T-cell (primary cell): ENCODE results near the gene RUNX1. TPM values are rescaled to one million over a fixed set of nuclear protein-coding genes. Genes with fewer than 3 reads are reported as not detected.

ENCODE experiments used
- ATAC-seq, 4 experiments: fragments of 200-7000 bp in 3 of 4; fragments of 150-1000 bp in 1 of 4; cut with Tn5 transposase; replicated peaks in 1 of 4; 1 replicate in 3 of 4; 2 replicates in 1 of 4; pipeline ENCODE4 v1.10.0; 2021; ENCODE audit warnings: moderate library complexity in 3 of 4, mild to moderate bottlenecking in 2 of 4, moderate number of reproducible peaks in 1 of 4
- CTCF ChIA-PET, 2 donors: fragments of 300-600 bp; sonication (Branson Sonifier 250); formaldehyde crosslinking; loops; one replicate each; lab custom pipeline; 2022; ENCODE audit warnings: antibody characterized with exemption in 2 of 2; lab: Charles Lee
- POLR2A ChIA-PET, 2 donors: fragments of 300-600 bp; sonication (Branson Sonifier 250); formaldehyde crosslinking; loops; one replicate each; lab custom pipeline; 2022; ENCODE audit warnings: antibody characterized with exemption in 2 of 2; lab: Charles Lee
- DNase-seq, 35 experiments: peaks; one replicate each; pipeline versions ENCODE4 v3.0.0 to v3.0.0-alpha.2; 2013 to 2023
- H3K27ac ChIP-seq: one replicate; pipeline ENCODE4 v1.5.1; 2013; ENCODE audit warnings: low read length
- H3K27me3 ChIP-seq, 2 experiments: replicated peaks in 1 of 2; 1 replicate in 1 of 2; 2 replicates in 1 of 2; pipeline versions ENCODE4 v1.6.1 to v1.7.0; 2013; ENCODE audit warnings: low read length in 1 of 2, mixed read lengths in 1 of 2; ENCODE audit not compliant: control insufficient read depth in 2 of 2, insufficient read depth in 2 of 2; ENCODE audit errors: extremely low read depth in 1 of 2
- H3K36me3 ChIP-seq, 2 donors: 1 replicate in 1 of 2; 2 replicates in 1 of 2; pipeline versions ENCODE4 v1.6.1 to v1.7.0; 2013; ENCODE audit warnings: low read length in 1 of 2; ENCODE audit not compliant: control insufficient read depth in 2 of 2, insufficient read depth in 1 of 2; ENCODE audit errors: extremely low read depth in 1 of 2
- H3K4me1 ChIP-seq, 2 experiments: 1 replicate in 1 of 2; 2 replicates in 1 of 2; pipeline versions ENCODE4 v1.6.1 to v1.7.0; 2013; ENCODE audit warnings: low read length in 2 of 2, mixed read lengths in 1 of 2; ENCODE audit not compliant: insufficient read depth in 2 of 2, control insufficient read depth in 1 of 2; ENCODE audit errors: extremely low read depth in 1 of 2
- H3K4me3 ChIP-seq, 2 donors: 1 replicate in 1 of 2; 2 replicates in 1 of 2; pipeline versions ENCODE4 v1.5.1 to v1.7.0; 2013; ENCODE audit warnings: mild to moderate bottlenecking in 2 of 2, low read length in 1 of 2, moderate library complexity in 1 of 2; ENCODE audit not compliant: control insufficient read depth in 1 of 2; ENCODE audit errors: extremely low read depth in 1 of 2
- H3K9me3 ChIP-seq: 2 replicates; pipeline ENCODE4 v1.7.0; 2013
- H3K27ac Mint-ChIP-seq, 2 donors: one replicate each; pipeline ENCODE4 v1.8.0; 2020 to 2021; ENCODE audit warnings: mild to moderate bottlenecking in 2 of 2, mixed read lengths in 2 of 2
- H3K27me3 Mint-ChIP-seq, 2 donors: one replicate each; pipeline ENCODE4 v1.8.0; 2021 to 2022; ENCODE audit warnings: mixed read lengths in 2 of 2
- H3K36me3 Mint-ChIP-seq: one replicate; pipeline ENCODE4 v1.8.0; 2021; ENCODE audit warnings: mixed read lengths
- H3K4me1 Mint-ChIP-seq, 3 donors: one replicate each; pipeline ENCODE4 v1.8.0; 2020 to 2022; ENCODE audit warnings: mixed read lengths in 3 of 3, mild to moderate bottlenecking in 1 of 3
- H3K4me3 Mint-ChIP-seq, 3 donors: one replicate each; pipeline ENCODE4 v1.8.0; 2020 to 2022; ENCODE audit warnings: mild to moderate bottlenecking in 3 of 3, mixed read lengths in 3 of 3, moderate library complexity in 3 of 3
- H3K9me3 Mint-ChIP-seq, 3 donors: one replicate each; pipeline ENCODE4 v1.8.0; 2020 to 2022; ENCODE audit warnings: mixed read lengths in 3 of 3
- WGBS: methylation state at CpG from one replicate; pipeline ENCODE4 v1.1.5; 2013; ENCODE audit warnings: missing lambda C conversion rate; ENCODE audit not compliant: insufficient coverage; 5-methylcytosine and 5-hydroxymethylcytosine counted together
- total RNA-seq, 35 experiments: library from RNA in 6 of 35; stranded (reverse) in 6 of 35; fragments of 120-200 nt in 1 of 35; gene quantifications; one replicate each; pipeline versions ENCODE4 v1.2.1 to v1.2.4 and lab custom pipeline; 2013 to 2026

RUNX1 gene
- total RNA-seq, 5 donors from 2014 or later (not counting 1 experiment from before 2014, with no cell fraction given) = 87.0 to 117 (median 104) TPM

GRCh38 chr21:35039595-35040289 is 9.4 kb downstream of the RUNX1 start:
- 30% methylated on average over 1 of the region's 3 CpGs for WGBS
- peak overlapping the region; percentile 97 to 98 for H3K27ac Mint-ChIP-seq
- H3K4me3 Mint-ChIP-seq = peak overlapping the region; percentile 28 to 99 (median 56)

GRCh38 chr21:35038772-35039319 is 10.3 kb downstream of the RUNX1 start:
- ChIA-PET POLR2A (interaction anchor here in 1 of 2 donors (0.9 kb wide), 2 partner anchors 8 to 10 kb away, joined by 4 read pairs; no protein-coding TSS in a partner anchor), CTCF (interaction anchor here (0.7 to 1.4 kb wide), 2 partner anchors 10 to 13 kb away, joined by 3 to 6 read pairs; no protein-coding TSS in a partner anchor)
- no peak overlapping the region for H3K4me3 ChIP-seq
- H3K27me3 ChIP-seq = no peaks in the 10 kb centered on the region
- H3K27me3 Mint-ChIP-seq = no peaks in the 10 kb centered on the region
- no peak for ATAC-seq
- DNase-seq = no peak
- H3K4me1 Mint-ChIP-seq = peaks cover 96 to 99% (median 97%) of the 10 kb centered on the region in 3 donors
- H3K9me3 Mint-ChIP-seq = no peaks in the 10 kb centered on the region
- H3K27ac ChIP-seq = peak overlapping the region; percentile 66
- peak overlapping the region; percentile 96 for H3K27ac Mint-ChIP-seq
- H3K4me3 Mint-ChIP-seq = peak overlapping the region; percentile 44 to 85 (median 60)
- WGBS = 100% methylated on average over 1 of the region's 5 CpGs
- peaks cover 51% of the 10 kb centered on the region for H3K36me3 Mint-ChIP-seq
- peaks cover 87 to 91% of the 10 kb centered on the region in 2 experiments for H3K4me1 ChIP-seq
- no peaks in the 10 kb centered on the region for H3K9me3 ChIP-seq
- peaks cover 0 to 25% of the 10 kb centered on the region in 2 donors for H3K36me3 ChIP-seq

More at GRCh38 chr21:35039595-35040289, 9.4 kb downstream of the RUNX1 start:
- DNase-seq = no peak
- peaks cover 0 to 20% of the 10 kb centered on the region in 2 donors for H3K36me3 ChIP-seq
- peaks cover 51% of the 10 kb centered on the region for H3K36me3 Mint-ChIP-seq
- POLR2A ChIA-PET = interaction anchor here (0.5 to 0.7 kb wide), 6 partner anchors 14 to 139 kb away, joined by 3 to 8 read pairs (median 3); no protein-coding TSS in a partner anchor
- H3K27me3 Mint-ChIP-seq = no peaks in the 10 kb centered on the region
- H3K27me3 ChIP-seq = no peaks in the 10 kb centered on the region
- no peaks in the 10 kb centered on the region for H3K9me3 Mint-ChIP-seq
- no peak for ATAC-seq
- no peaks in the 10 kb centered on the region for H3K9me3 ChIP-seq
- H3K4me1 Mint-ChIP-seq = peaks cover 96 to 99% (median 97%) of the 10 kb centered on the region in 3 donors
- CTCF ChIA-PET = interaction anchor here in 1 of 2 donors (0.6 to 1.0 kb wide), 3 partner anchors 13 to 104 kb away, joined by 3 to 7 read pairs (median 4); no protein-coding TSS in a partner anchor
- peaks cover 87 to 91% of the 10 kb centered on the region in 2 experiments for H3K4me1 ChIP-seq
- H3K4me3 ChIP-seq = peak overlapping the region in 1 of 2 donors; percentile 36
- H3K27ac ChIP-seq = peak overlapping the region; percentile 66

- peaks cover 82 to 87% of the 10 kb centered on the region in 2 experiments for H3K4me1 ChIP-seq
- H3K4me3 Mint-ChIP-seq = peak overlapping the region; percentile 54 to 85 (median 65)
- no peaks in the 10 kb centered on the region for H3K9me3 ChIP-seq
- no peaks in the 10 kb centered on the region for H3K27me3 Mint-ChIP-seq
- DNase-seq (no peak), ATAC-seq (peak in 1 of 4 experiments; percentile 5)
- CTCF ChIA-PET = interaction anchor here in 1 of 2 donors (1.4 kb wide), 1 partner anchor 8 kb away, joined by 6 read pairs; no protein-coding TSS in a partner anchor
- no peaks in the 10 kb centered on the region for H3K27me3 ChIP-seq
- WGBS = 49% methylated on average over 6 of the region's 7 CpGs
- H3K4me1 Mint-ChIP-seq = peaks cover 96 to 99% (median 97%) of the 10 kb centered on the region in 3 donors
- POLR2A ChIA-PET = no interaction called here
- H3K4me3 ChIP-seq = peak overlapping the region; percentile 13 to 33
- peaks cover 0 to 28% of the 10 kb centered on the region in 2 donors for H3K36me3 ChIP-seq
- H3K27ac ChIP-seq = peak overlapping the region; percentile 66
- H3K36me3 Mint-ChIP-seq = peaks cover 47% of the 10 kb centered on the region
- H3K27ac Mint-ChIP-seq = peak overlapping the region; percentile 96
- peaks cover 0 to 3% (median 0%) of the 10 kb centered on the region in 3 donors for H3K9me3 Mint-ChIP-seq
Observed at GRCh38 chr21:35037384-35037765, 11.7 kb downstream of the RUNX1 start.

- H3K27ac ChIP-seq = peak overlapping the region; percentile 66
- ATAC-seq = peak in 2 of 4 experiments; percentile 15 to 30
- H3K4me3 Mint-ChIP-seq = peak overlapping the region; percentile 54 to 85 (median 65)
- POLR2A ChIA-PET = no interaction called here
- H3K36me3 Mint-ChIP-seq = peaks cover 52% of the 10 kb centered on the region
- peaks cover 0 to 33% of the 10 kb centered on the region in 2 donors for H3K36me3 ChIP-seq
- CTCF ChIA-PET = no interaction called here
- WGBS = 44% methylated on average over 6 of the region's 11 CpGs
- H3K9me3 ChIP-seq = no peaks in the 10 kb centered on the region
- peaks cover 96 to 99% (median 97%) of the 10 kb centered on the region in 3 donors for H3K4me1 Mint-ChIP-seq
- no peaks in the 10 kb centered on the region for H3K27me3 Mint-ChIP-seq
- peaks cover 0 to 3% (median 0%) of the 10 kb centered on the region in 3 donors for H3K9me3 Mint-ChIP-seq
- peaks cover 76 to 85% of the 10 kb centered on the region in 2 experiments for H3K4me1 ChIP-seq
- no peaks in the 10 kb centered on the region for H3K27me3 ChIP-seq
- H3K27ac Mint-ChIP-seq = peak overlapping the region; percentile 96
- peak in 1 of 35 experiments; percentile 49 for DNase-seq
- peak overlapping the region in 1 of 2 donors; percentile 33 for H3K4me3 ChIP-seq
Observed at GRCh38 chr21:35036465-35037383, 12.4 kb downstream of the RUNX1 start.

GRCh38 chr21:35035581-35035980 is 13.5 kb downstream of the RUNX1 start:
- ChIA-PET POLR2A (no interaction called here), CTCF (interaction anchor here in 1 of 2 donors (0.6 kb wide), 1 partner anchor 14 kb away, joined by 3 read pairs; no protein-coding TSS in a partner anchor)
- peak overlapping the region; percentile 85 to 86 for H3K27ac Mint-ChIP-seq
- H3K36me3 Mint-ChIP-seq = peaks cover 53% of the 10 kb centered on the region
- H3K9me3 ChIP-seq = no peaks in the 10 kb centered on the region
- peaks cover 0 to 31% of the 10 kb centered on the region in 2 donors for H3K36me3 ChIP-seq
- H3K4me3 Mint-ChIP-seq = peak overlapping the region in 2 of 3 donors; percentile 4 to 85
- no peaks in the 10 kb centered on the region for H3K27me3 ChIP-seq
- H3K27me3 Mint-ChIP-seq = no peaks in the 10 kb centered on the region
- peaks cover 96 to 99% (median 97%) of the 10 kb centered on the region in 3 donors for H3K4me1 Mint-ChIP-seq
- H3K9me3 Mint-ChIP-seq = peaks cover 0 to 3% (median 0%) of the 10 kb centered on the region in 3 donors
- H3K27ac ChIP-seq = peak overlapping the region; percentile 66
- no CpG with 5 or more reads among the region's 8 CpGs for WGBS
- ATAC-seq (no peak), DNase-seq (no peak)
- H3K4me3 ChIP-seq = no peak overlapping the region
- H3K4me1 ChIP-seq = peaks cover 68 to 81% of the 10 kb centered on the region in 2 experiments
